Neural cell (in vitro differentiated cells): ENCODE results near the gene NFIX. TPM values are rescaled to one million over a fixed set of nuclear protein-coding genes. Genes with fewer than 3 reads are reported as not detected.

Source experiments
- H2AFZ ChIP-seq: fragments of 200-600, 300-800 bp; sonication (generic), shearing (Covaris generic); 2 replicates; pipeline ENCODE4 v1.6.0; 2014; ENCODE audit warnings: low read depth, mild to moderate bottlenecking, antibody characterized with exemption, low read length, moderate library complexity
- H3F3A ChIP-seq: fragments of 200-600 bp; shearing (Covaris generic); 2 replicates; pipeline ENCODE4 v1.6.1; 2016; ENCODE audit warnings: mild to moderate bottlenecking, moderate library complexity, mixed read lengths, antibody characterized with exemption, low read length; ENCODE audit not compliant: insufficient read depth, poor library complexity, severe bottlenecking
- H3K27ac ChIP-seq: fragments of 200-600, 300-800 bp; sonication (generic), shearing (Covaris generic); 2 replicates; pipeline ENCODE4 v1.5.1; 2014; ENCODE audit warnings: mild to moderate bottlenecking, low read length, moderate library complexity
- H3K27me3 ChIP-seq: fragments of 300-800, 200-600 bp; sonication (generic), shearing (Covaris generic); 2 replicates; pipeline ENCODE4 v1.6.0; 2014; ENCODE audit warnings: mild to moderate bottlenecking, low read depth, low read length, moderate library complexity; ENCODE audit not compliant: insufficient read depth
- H3K36me3 ChIP-seq: fragments of 300-800, 200-600 bp; sonication (generic), shearing (Covaris generic); 2 replicates; pipeline ENCODE4 v1.5.1; 2014; ENCODE audit warnings: mild to moderate bottlenecking, antibody characterized with exemption, low read length, moderate library complexity; ENCODE audit not compliant: insufficient read depth
- H3K4me2 ChIP-seq: fragments of 300-800, 200-600 bp; sonication (generic), shearing (Covaris generic); 2 replicates; pipeline ENCODE4 v1.6.0; 2014; ENCODE audit warnings: mild to moderate bottlenecking, low read length
- H3K4me3 ChIP-seq: fragments of 300-800, 200-600 bp; sonication (generic), shearing (Covaris generic); 2 replicates; pipeline ENCODE4 v1.5.1; 2014; ENCODE audit warnings: mild to moderate bottlenecking, low read length, moderate library complexity
- H3K79me2 ChIP-seq: fragments of 200-600 bp; shearing (Covaris generic); replicated peaks from 2 replicates; pipeline ENCODE4 v1.6.0; 2014; ENCODE audit warnings: mild to moderate bottlenecking, low read length, moderate library complexity; ENCODE audit not compliant: insufficient read depth
- H3K9ac ChIP-seq: fragments of 300-800, 200-600 bp; sonication (generic), shearing (Covaris generic); 2 replicates; pipeline ENCODE4 v1.6.1; 2016; ENCODE audit warnings: mild to moderate bottlenecking, low read length, mixed read lengths
- H3K9me2 ChIP-seq: fragments of 200-600 bp; shearing (Covaris generic); 2 replicates; pipeline ENCODE4 v1.6.1; 2016; ENCODE audit warnings: mild to moderate bottlenecking, low read length, mixed read lengths; ENCODE audit not compliant: insufficient read depth
- H3K9me3 ChIP-seq: fragments of 200-600, 300-800 bp; sonication (generic), shearing (Covaris generic); 2 replicates; pipeline ENCODE4 v1.6.1; 2016; ENCODE audit warnings: mild to moderate bottlenecking, mixed run types, low read length, moderate library complexity, mixed read lengths
- H4K20me1 ChIP-seq: fragments of 200-600 bp; shearing (Covaris generic); 2 replicates; pipeline ENCODE4 v1.6.1; 2016; ENCODE audit warnings: mild to moderate bottlenecking, mixed run types; ENCODE audit not compliant: insufficient read depth
- EP300 ChIP-seq: fragments of 450-650 bp; conservative IDR thresholded peaks from 2 replicates; pipeline ENCODE4 v1.6.1; 2014; ENCODE audit warnings: antibody characterized with exemption, mild to moderate bottlenecking, moderate library complexity; ENCODE audit not compliant: poor library complexity, severe bottlenecking
- EZH2 ChIP-seq: fragments of 200-600, 300-800 bp; shearing (Covaris generic), sonication (generic); IDR thresholded peaks from 2 replicates; pipeline ENCODE4 v1.6.1; 2014; ENCODE audit warnings: antibody characterized with exemption, low read length, borderline replicate concordance, mild to moderate bottlenecking; ENCODE audit not compliant: insufficient read depth, poor library complexity, severe bottlenecking
- MXI1 ChIP-seq: fragments of 450-650 bp; conservative IDR thresholded peaks from 2 replicates; pipeline ENCODE4 v1.6.1; 2014; ENCODE audit warnings: antibody characterized with exemption, mild to moderate bottlenecking; ENCODE audit not compliant: poor library complexity, severe bottlenecking
- POLR2AphosphoS5 ChIP-seq: IDR thresholded peaks from 2 replicates; pipeline ENCODE4 v1.6.1; 2012
- RAD21 ChIP-seq: fragments of 450-650 bp; conservative IDR thresholded peaks from 2 replicates; pipeline ENCODE4 v1.6.1; 2014; ENCODE audit warnings: antibody characterized with exemption, mild to moderate bottlenecking, moderate library complexity
- SMC3 ChIP-seq: fragments of 450-650 bp; conservative IDR thresholded peaks from 2 replicates; pipeline ENCODE4 v1.6.1; 2014; ENCODE audit warnings: antibody characterized with exemption, mild to moderate bottlenecking, moderate library complexity; ENCODE audit not compliant: poor library complexity
- TAF1 ChIP-seq: IDR thresholded peaks from 2 replicates; pipeline ENCODE4 v1.6.1; 2012; ENCODE audit warnings: low read depth
- polyA plus RNA-seq: library from polyadenylated mRNA; depleted of rRNA; stranded (reverse); fragments of >200 nt; gene quantifications from 2 replicates; pipeline ENCODE4 v1.2.3, GENCODE V29; 2014
- TF ChIP-seq, protein P1 (sequence below): fragments of 450-650 bp; IDR thresholded peaks from 2 replicates; pipeline ENCODE4 v1.5.1; 2014; ENCODE audit warnings: antibody characterized with exemption, mild to moderate bottlenecking, moderate library complexity; ENCODE audit not compliant: poor library complexity, severe bottlenecking
- TF ChIP-seq, protein P2 (sequence below): IDR thresholded peaks from 2 replicates; pipeline ENCODE4 v1.6.1; 2012; ENCODE audit warnings: borderline replicate concordance

Gene NFIX
- polyA plus RNA-seq, 1 donor from 2014 or later: not detected

DNA sequence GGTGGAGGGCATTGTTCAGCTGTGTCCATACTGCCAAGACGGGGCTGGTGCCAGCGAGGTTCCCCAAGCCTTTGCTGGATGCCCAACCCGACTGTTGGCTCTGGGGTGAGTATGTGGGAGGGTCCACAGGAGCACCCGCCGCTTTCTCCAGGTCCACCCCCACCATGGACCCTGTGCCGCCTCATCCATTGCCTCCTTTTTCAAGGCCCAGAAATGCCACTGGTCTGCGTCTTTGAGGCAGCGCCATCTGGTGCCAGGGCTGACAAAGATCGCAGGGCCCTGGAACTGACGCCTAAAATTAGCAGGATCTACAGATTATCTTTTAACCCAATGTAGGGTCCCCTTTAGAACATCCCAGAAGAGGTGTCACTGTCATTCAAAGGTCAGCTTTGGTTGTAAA, 34.6 kb downstream of the NFIX start:
- H3F3A ChIP-seq: no peaks in the 10 kb centered on the region
- H4K20me1 ChIP-seq: no peaks in the 10 kb centered on the region
- no peak overlapping the region for H3K27ac ChIP-seq
- H2AFZ ChIP-seq: no peak overlapping the region
- H3K27me3 ChIP-seq: peaks cover 98% of the 10 kb centered on the region
- TF ChIP-seq, protein P1, sequence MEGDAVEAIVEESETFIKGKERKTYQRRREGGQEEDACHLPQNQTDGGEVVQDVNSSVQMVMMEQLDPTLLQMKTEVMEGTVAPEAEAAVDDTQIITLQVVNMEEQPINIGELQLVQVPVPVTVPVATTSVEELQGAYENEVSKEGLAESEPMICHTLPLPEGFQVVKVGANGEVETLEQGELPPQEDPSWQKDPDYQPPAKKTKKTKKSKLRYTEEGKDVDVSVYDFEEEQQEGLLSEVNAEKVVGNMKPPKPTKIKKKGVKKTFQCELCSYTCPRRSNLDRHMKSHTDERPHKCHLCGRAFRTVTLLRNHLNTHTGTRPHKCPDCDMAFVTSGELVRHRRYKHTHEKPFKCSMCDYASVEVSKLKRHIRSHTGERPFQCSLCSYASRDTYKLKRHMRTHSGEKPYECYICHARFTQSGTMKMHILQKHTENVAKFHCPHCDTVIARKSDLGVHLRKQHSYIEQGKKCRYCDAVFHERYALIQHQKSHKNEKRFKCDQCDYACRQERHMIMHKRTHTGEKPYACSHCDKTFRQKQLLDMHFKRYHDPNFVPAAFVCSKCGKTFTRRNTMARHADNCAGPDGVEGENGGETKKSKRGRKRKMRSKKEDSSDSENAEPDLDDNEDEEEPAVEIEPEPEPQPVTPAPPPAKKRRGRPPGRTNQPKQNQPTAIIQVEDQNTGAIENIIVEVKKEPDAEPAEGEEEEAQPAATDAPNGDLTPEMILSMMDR: no peak
- TF ChIP-seq SMC3 (no peak), RAD21 (no peak), MXI1 (no peak)
- TF ChIP-seq, protein P2, sequence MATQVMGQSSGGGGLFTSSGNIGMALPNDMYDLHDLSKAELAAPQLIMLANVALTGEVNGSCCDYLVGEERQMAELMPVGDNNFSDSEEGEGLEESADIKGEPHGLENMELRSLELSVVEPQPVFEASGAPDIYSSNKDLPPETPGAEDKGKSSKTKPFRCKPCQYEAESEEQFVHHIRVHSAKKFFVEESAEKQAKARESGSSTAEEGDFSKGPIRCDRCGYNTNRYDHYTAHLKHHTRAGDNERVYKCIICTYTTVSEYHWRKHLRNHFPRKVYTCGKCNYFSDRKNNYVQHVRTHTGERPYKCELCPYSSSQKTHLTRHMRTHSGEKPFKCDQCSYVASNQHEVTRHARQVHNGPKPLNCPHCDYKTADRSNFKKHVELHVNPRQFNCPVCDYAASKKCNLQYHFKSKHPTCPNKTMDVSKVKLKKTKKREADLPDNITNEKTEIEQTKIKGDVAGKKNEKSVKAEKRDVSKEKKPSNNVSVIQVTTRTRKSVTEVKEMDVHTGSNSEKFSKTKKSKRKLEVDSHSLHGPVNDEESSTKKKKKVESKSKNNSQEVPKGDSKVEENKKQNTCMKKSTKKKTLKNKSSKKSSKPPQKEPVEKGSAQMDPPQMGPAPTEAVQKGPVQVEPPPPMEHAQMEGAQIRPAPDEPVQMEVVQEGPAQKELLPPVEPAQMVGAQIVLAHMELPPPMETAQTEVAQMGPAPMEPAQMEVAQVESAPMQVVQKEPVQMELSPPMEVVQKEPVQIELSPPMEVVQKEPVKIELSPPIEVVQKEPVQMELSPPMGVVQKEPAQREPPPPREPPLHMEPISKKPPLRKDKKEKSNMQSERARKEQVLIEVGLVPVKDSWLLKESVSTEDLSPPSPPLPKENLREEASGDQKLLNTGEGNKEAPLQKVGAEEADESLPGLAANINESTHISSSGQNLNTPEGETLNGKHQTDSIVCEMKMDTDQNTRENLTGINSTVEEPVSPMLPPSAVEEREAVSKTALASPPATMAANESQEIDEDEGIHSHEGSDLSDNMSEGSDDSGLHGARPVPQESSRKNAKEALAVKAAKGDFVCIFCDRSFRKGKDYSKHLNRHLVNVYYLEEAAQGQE: no peak
- H3K9me2 ChIP-seq: no peaks in the 10 kb centered on the region
- H3K79me2 ChIP-seq: no peaks in the 10 kb centered on the region
- no peaks in the 10 kb centered on the region for H3K9me3 ChIP-seq
- no peak overlapping the region for H3K9ac ChIP-seq
- no peak overlapping the region for H3K4me3 ChIP-seq
- no peaks in the 10 kb centered on the region for H3K36me3 ChIP-seq
- H3K4me2 ChIP-seq: no peak overlapping the region

DNA sequence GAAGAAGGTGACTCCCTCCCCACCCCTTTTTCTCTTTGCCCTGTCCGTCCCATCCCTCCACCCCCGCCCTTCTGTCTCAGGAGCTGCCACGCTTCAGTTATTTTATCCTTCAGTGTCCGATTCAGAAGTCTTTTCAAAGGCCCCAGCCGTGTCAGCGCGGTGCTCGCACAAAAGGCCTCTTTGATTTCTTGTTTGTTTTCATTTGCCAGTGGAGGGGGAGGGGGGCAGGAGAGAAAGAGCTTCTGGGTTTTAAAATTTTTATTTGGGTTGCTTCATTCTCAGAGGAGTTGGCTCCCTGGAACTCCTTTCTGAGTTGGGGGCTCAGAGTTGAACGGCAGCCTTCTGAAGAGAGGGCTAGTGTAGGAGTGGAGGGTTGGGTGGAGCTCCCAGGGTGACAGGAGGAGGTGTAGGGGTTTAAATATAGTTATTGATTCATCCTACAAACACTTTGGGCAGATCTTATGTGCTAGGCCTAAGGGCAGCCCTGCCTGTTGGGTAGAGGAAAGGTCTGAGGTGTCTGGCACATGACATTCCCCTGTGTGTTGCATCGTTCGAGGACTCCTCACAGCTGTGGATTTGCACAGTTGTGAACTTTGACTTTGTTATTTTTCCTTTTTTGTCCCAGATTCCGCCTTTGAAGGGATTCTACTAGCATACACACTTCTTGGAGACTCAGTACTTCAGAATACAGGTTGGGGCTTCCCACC, 36.8 kb downstream of the NFIX start:
- no peaks in the 10 kb centered on the region for H3K9me2 ChIP-seq
- no peak overlapping the region for H3K4me2 ChIP-seq
- no peak for TF ChIP-seq EZH2
- TF ChIP-seq SMC3: no peak
- TF ChIP-seq, protein P1: no peak
- no peak for TF ChIP-seq POLR2AphosphoS5
- TF ChIP-seq EP300: no peak
- TF ChIP-seq TAF1: no peak
- TF ChIP-seq, protein P2: no peak
- TF ChIP-seq RAD21: no peak
- TF ChIP-seq MXI1: no peak
- H3F3A ChIP-seq: no peaks in the 10 kb centered on the region
- no peaks in the 10 kb centered on the region for H3K79me2 ChIP-seq
- no peak overlapping the region for H2AFZ ChIP-seq
- no peaks in the 10 kb centered on the region for H4K20me1 ChIP-seq
- H3K36me3 ChIP-seq: no peaks in the 10 kb centered on the region
- H3K27ac ChIP-seq: no peak overlapping the region
- H3K4me3 ChIP-seq: no peak overlapping the region
- H3K27me3 ChIP-seq: peaks cover 95% of the 10 kb centered on the region
- H3K9ac ChIP-seq: no peak overlapping the region
- no peaks in the 10 kb centered on the region for H3K9me3 ChIP-seq
